CD4-positive, alpha-beta memory T cell (primary cell): ENCODE measurements around the gene BNIP2. TPM values are rescaled to one million over a fixed set of nuclear protein-coding genes. Genes with fewer than 3 reads are reported as not detected.
"Not testable (repeated sequence)": the region's sequence is repeated elsewhere in the genome, so short reads cannot be mapped to it uniquely, and the experiment has no call there.

Experiments
- CTCF ChIA-PET: fragments of 350-600 bp; sonication (Branson Sonifier 250); formaldehyde crosslinking; loops from one replicate; lab custom pipeline; 2021; ENCODE audit warnings: inconsistent platforms; ENCODE audit not compliant: partially characterized antibody; lab: Charles Lee
- POLR2A ChIA-PET: fragments of 350-600 bp; sonication (Branson Sonifier 250); formaldehyde crosslinking; loops from one replicate; lab custom pipeline; 2021; ENCODE audit not compliant: partially characterized antibody; lab: Charles Lee
- DNase-seq, 5 donors: peaks; one replicate each; pipeline versions ENCODE4 v3.0.0 to v3.0.0-alpha.2; 2020 to 2022; ENCODE audit warnings: mixed read lengths in 1 of 5
- H3K27ac ChIP-seq: one replicate; pipeline ENCODE4 v1.7.0; 2013; ENCODE audit warnings: low read depth, low read length
- H3K27me3 ChIP-seq: 2 replicates; pipeline ENCODE4 v1.7.0; 2013; ENCODE audit warnings: mild to moderate bottlenecking, low read length, moderate library complexity; ENCODE audit not compliant: insufficient read depth
- H3K36me3 ChIP-seq: 2 replicates; pipeline ENCODE4 v1.7.0; 2013; ENCODE audit warnings: mild to moderate bottlenecking, low read length, moderate library complexity; ENCODE audit not compliant: insufficient read depth
- H3K4me1 ChIP-seq: 2 replicates; pipeline ENCODE4 v1.7.0; 2013; ENCODE audit warnings: mild to moderate bottlenecking, low read length, moderate library complexity; ENCODE audit not compliant: insufficient read depth
- H3K4me3 ChIP-seq, 2 donors: one replicate each; pipeline ENCODE4 v1.7.0; 2013; ENCODE audit warnings: low read length in 2 of 2, mild to moderate bottlenecking in 1 of 2
- H3K9me3 ChIP-seq, 2 donors: one replicate each; pipeline ENCODE4 v1.7.0; 2013; ENCODE audit warnings: low read length in 2 of 2, control low read depth in 1 of 2; ENCODE audit not compliant: control insufficient read depth in 1 of 2
- H3K27ac Mint-ChIP-seq, 7 donors: one replicate each; pipeline ENCODE4 v1.8.0; 2020 to 2021; ENCODE audit warnings: mixed read lengths in 7 of 7, mild to moderate bottlenecking in 6 of 7, inconsistent platforms in 3 of 7, moderate library complexity in 3 of 7
- H3K27me3 Mint-ChIP-seq, 2 donors: one replicate each; pipeline ENCODE4 v1.8.0; 2020 to 2021; ENCODE audit warnings: mixed read lengths in 2 of 2
- H3K36me3 Mint-ChIP-seq, 2 donors: one replicate each; pipeline ENCODE4 v1.8.0; 2020 to 2021; ENCODE audit warnings: mixed read lengths in 2 of 2, inconsistent platforms in 1 of 2, mild to moderate bottlenecking in 1 of 2
- H3K4me1 Mint-ChIP-seq, 4 donors: one replicate each; pipeline ENCODE4 v1.8.0; 2020 to 2021; ENCODE audit warnings: mixed read lengths in 4 of 4, mild to moderate bottlenecking in 1 of 4
- H3K4me3 Mint-ChIP-seq, 8 donors: one replicate each; pipeline ENCODE4 v1.8.0; 2020 to 2021; ENCODE audit warnings: mixed read lengths in 8 of 8, mild to moderate bottlenecking in 7 of 8, moderate library complexity in 6 of 8, inconsistent platforms in 3 of 8
- H3K9me3 Mint-ChIP-seq, 8 donors: one replicate each; pipeline ENCODE4 v1.8.0; 2020 to 2021; ENCODE audit warnings: mixed read lengths in 8 of 8, mild to moderate bottlenecking in 5 of 8, inconsistent platforms in 3 of 8, moderate library complexity in 1 of 8
- intact Hi-C: fragments of 100-400 bp; cut with micrococcal nuclease; formaldehyde crosslinking; loops from one replicate; pipeline ENCODE4 v1.15.1; 2023
- polyA plus RNA-seq, 2 donors: library from polyadenylated mRNA; unstranded; fragments of 300-500 nt; fragmentation: Illumina TruSeq; gene quantifications; one replicate each; pipeline ENCODE4 v1.2.3, GENCODE V29; 2021
- total RNA-seq, 2 experiments: library from RNA; stranded (reverse); gene quantifications; one replicate each; pipeline ENCODE4 v1.2.3, GENCODE V29; 2021

Gene BNIP2
- total and polyA plus RNA-seq, 4 experiments from 2014 or later: 86.9 to 138 (median 96.6) TPM

DNA sequence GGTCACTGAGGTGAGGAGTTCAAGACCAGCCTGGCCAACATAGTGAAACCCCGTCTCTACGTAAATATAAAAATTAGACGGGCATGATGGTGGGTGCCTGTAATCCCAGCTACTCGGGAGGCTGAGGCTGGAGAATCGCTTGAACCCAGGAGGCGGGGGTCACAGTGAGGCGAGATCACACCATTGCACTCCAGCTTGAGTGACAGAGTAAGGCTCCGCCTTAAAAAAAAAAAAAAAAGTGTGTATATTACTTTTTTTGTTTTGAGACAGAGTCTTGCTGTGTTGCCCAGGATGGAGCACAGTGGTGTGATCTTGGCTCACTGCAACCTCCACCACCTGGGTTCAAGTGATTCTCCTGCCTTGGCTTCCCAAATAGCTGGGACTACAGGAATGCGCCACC, 43.3 kb downstream of the BNIP2 start:
- DNase-seq, H3K9me3 ChIP-seq, POLR2A ChIA-PET, H3K4me1 ChIP-seq, H3K9me3 Mint-ChIP-seq, H3K4me3 Mint-ChIP-seq, H3K27me3 Mint-ChIP-seq, H3K27me3 ChIP-seq, intact Hi-C loops, H3K27ac Mint-ChIP-seq, H3K4me3 ChIP-seq, H3K27ac ChIP-seq: not testable (repeated sequence)
- peaks cover 6 to 15% (median 11%) of the 10 kb centered on the region in 4 donors for H3K4me1 Mint-ChIP-seq
- peaks cover 26 to 47% of the 10 kb centered on the region in 2 donors for H3K36me3 Mint-ChIP-seq
- peaks cover 29% of the 10 kb centered on the region for H3K36me3 ChIP-seq
- CTCF ChIA-PET: interaction anchor here (3.0 kb wide), 1 partner anchor 11 kb away, joined by 6 read pairs; the partner anchor contains the start of gene GTF2A2

DNA sequence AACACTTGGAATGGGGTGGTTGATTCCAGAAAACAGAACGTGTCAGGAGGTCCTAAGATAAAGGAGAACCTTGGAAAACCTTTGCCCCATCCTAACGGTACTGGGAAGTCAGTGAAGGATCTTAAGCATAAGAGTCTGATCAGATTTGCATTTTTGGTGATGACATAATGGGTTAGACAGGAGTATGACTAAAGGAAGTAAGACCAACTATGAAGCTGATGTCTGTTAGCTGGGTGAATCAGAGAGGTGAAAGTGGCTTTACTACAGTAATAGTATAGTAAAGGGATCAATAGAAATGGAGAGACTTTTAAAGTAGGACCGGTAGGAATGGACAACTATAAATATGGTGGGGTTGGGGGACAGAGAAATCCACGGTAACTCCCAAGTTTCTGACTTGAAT, 44.4 kb downstream of the BNIP2 start:
- Histone ChIP-seq H3K36me3 (peaks cover 32% of the 10 kb centered on the region), H3K4me1 (no peaks in the 10 kb centered on the region), H3K9me3 (no peaks in the 10 kb centered on the region), H3K4me3 (no peak overlapping the region), H3K27ac (no peak overlapping the region), H3K27me3 (no peaks in the 10 kb centered on the region)
- Mint-ChIP-seq H3K9me3 (no peaks in the 10 kb centered on the region), H3K36me3 (peaks cover 22 to 46% of the 10 kb centered on the region in 2 donors), H3K4me1 (peaks cover 2 to 13% (median 9%) of the 10 kb centered on the region in 4 donors), H3K4me3 (no peak overlapping the region), H3K27ac (peak overlapping the region in 4 of 7 donors; percentile 10 to 48 (median 24)), H3K27me3 (no peaks in the 10 kb centered on the region)
- CTCF ChIA-PET: no interaction called here
- POLR2A ChIA-PET: no interaction called here
- intact Hi-C loops: no loop called here
- no peak for DNase-seq

DNA sequence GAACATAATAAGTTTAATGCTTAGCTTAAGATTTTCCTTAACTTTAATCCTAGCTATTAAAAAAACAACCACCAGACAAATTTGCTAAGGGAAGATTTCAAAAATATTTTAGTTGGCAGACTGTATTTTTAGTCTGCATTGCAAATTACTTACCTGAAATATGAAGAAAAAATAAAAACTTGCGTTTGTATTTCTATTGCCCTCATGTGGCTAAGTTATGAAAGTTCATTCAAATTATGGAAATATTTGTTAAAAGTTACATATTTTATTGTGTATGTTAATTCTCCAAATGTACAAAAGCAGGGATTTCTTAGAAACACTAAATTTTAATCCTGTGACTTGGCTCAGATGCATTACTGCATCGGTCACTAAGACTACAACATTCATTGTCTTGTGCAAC, 46.8 kb downstream of the BNIP2 start:
- Histone ChIP-seq H3K4me3 (no peak overlapping the region), H3K4me1 (no peaks in the 10 kb centered on the region), H3K9me3 (no peaks in the 10 kb centered on the region), H3K36me3 (peaks cover 29% of the 10 kb centered on the region), H3K27ac (no peak overlapping the region), H3K27me3 (no peaks in the 10 kb centered on the region)
- Mint-ChIP-seq H3K9me3 (no peaks in the 10 kb centered on the region), H3K36me3 (peaks cover 38 to 64% of the 10 kb centered on the region in 2 donors), H3K27ac (no peak overlapping the region), H3K4me1 (peaks cover 3 to 12% (median 7%) of the 10 kb centered on the region in 4 donors), H3K27me3 (no peaks in the 10 kb centered on the region), H3K4me3 (no peak overlapping the region)
- no peak for DNase-seq
- CTCF ChIA-PET: no interaction called here
- POLR2A ChIA-PET: no interaction called here
- intact Hi-C loops: no loop called here

DNA sequence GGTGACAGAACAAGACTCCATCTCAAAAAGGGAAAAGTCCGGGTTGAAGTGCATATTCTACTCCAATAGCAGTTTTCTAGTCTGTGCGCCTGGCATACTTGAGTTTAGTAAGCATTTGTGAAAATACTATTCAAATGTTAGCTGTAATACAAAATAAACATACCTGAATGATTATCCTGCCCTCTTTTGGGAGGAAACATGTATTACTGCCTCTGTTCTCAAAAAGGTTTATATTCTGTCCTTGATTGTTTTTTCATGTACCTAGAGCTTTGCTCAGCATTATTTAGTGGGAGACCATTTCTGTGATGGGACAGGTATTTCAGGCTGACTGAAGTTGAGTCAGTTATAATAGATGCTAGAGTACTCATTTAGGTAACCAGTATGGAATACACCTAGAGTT, 51.6 kb downstream of the BNIP2 start:
- H3K4me1 Mint-ChIP-seq, H3K4me3 ChIP-seq, H3K9me3 Mint-ChIP-seq, H3K4me1 ChIP-seq, H3K27me3 Mint-ChIP-seq, H3K27me3 ChIP-seq, H3K4me3 Mint-ChIP-seq, H3K27ac ChIP-seq, intact Hi-C loops, H3K9me3 ChIP-seq, DNase-seq, CTCF ChIA-PET: not testable (repeated sequence)
- peak overlapping the region in 2 of 7 donors; percentile 17 to 33 for H3K27ac Mint-ChIP-seq
- H3K36me3 ChIP-seq: peaks cover 20% of the 10 kb centered on the region
- POLR2A ChIA-PET: interaction anchor here (0.6 kb wide), 1 partner anchor 396 kb away, joined by 3 read pairs; no protein-coding TSS in a partner anchor
- H3K36me3 Mint-ChIP-seq: peaks cover 42 to 49% of the 10 kb centered on the region in 2 donors

DNA sequence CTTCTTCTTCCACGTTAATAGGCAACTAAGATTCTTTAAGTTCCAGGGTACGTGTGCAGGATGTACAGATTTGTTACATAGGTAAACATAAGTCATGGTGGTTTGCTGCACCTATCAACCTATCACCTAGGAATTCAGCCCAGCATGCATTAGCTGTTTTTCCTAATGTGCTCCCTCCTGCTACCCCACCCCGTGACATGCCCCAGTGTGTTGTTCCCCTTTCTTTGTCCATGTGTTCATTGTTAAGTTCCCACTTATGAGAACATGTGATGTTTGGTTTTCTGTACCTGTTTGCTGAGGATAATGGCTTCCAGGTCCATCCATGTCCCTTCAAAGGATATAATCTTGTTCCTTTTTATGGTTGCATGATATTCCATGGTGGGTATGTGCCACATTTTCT, 52.9 kb downstream of the BNIP2 start:
- Mint-ChIP-seq H3K4me1 (peaks cover 0 to 2% (median under 1%) of the 10 kb centered on the region in 4 donors), H3K27ac (peak overlapping the region in 1 of 7 donors; percentile 57)
- CTCF ChIA-PET: no interaction called here

DNA sequence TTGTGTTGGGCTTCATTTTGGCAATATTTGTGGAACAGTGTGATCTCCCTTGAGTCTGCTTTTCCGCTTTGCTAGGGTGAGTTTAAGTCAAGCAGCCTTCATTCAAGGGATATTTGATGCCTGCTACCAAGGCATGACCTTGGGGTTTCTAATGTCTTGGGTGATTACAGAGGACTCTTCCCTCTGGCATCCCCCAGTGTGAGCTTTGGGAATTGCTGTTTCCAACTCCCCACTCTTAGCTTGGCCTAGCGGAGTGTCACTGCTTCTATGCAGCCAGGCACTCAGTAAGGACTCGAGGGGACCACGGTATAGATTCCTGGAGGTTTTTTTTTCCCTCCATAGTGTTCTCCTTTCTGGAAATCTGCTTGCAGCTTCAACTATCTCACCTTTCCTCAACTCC, 56.4 kb downstream of the BNIP2 start:
- CTCF ChIA-PET: interaction anchor here (0.6 kb wide), 1 partner anchor 100 kb away, joined by 3 read pairs; no protein-coding TSS in a partner anchor
- peaks cover 10 to 21% of the 10 kb centered on the region in 2 donors for H3K36me3 Mint-ChIP-seq

More for the DNA sequence above, 52.9 kb downstream of the BNIP2 start:
- H3K9me3 ChIP-seq: no peaks in the 10 kb centered on the region
- no peaks in the 10 kb centered on the region for H3K27me3 Mint-ChIP-seq
- no peaks in the 10 kb centered on the region for H3K9me3 Mint-ChIP-seq
- H3K36me3 ChIP-seq: peaks cover 13% of the 10 kb centered on the region
- DNase-seq: no peak
- H3K4me3 Mint-ChIP-seq: no peak overlapping the region
- no peak overlapping the region for H3K27ac ChIP-seq
- no peaks in the 10 kb centered on the region for H3K4me1 ChIP-seq
- no peaks in the 10 kb centered on the region for H3K27me3 ChIP-seq
- POLR2A ChIA-PET: interaction anchor here (1.4 kb wide), 1 partner anchor 53 kb away, joined by 3 read pairs; the partner anchor contains the start of gene BNIP2
- intact Hi-C loops: no loop called here
- no peak overlapping the region for H3K4me3 ChIP-seq
- H3K36me3 Mint-ChIP-seq: peaks cover 38 to 40% of the 10 kb centered on the region in 2 donors

DNA sequence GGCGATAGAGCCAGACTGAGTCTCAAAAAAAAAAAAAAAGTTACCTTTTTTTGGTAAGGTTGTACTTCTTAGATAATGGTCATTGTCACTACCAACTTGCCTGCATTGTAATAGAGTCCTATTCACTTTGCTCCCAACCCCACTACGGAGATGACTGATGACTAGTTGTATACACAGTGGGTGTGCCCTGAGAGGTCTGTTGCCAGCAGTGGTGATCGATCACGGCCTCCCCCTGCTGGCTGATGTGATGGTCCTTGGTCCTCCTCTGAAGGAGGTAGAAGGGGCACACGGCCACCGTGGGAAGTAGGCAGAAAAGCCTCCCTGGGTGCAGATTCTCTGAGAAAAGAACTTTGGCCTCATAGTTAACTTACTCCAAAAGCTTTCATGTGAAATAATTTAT, 66.8 kb downstream of the BNIP2 start:
- Histone ChIP-seq H3K4me1 (no peaks in the 10 kb centered on the region), H3K27me3 (no peaks in the 10 kb centered on the region), H3K9me3 (no peaks in the 10 kb centered on the region), H3K4me3 (no peak overlapping the region), H3K36me3 (no peaks in the 10 kb centered on the region), H3K27ac (no peak overlapping the region)
- Mint-ChIP-seq H3K27me3 (peaks cover 10 to 11% of the 10 kb centered on the region in 2 donors), H3K9me3 (no peaks in the 10 kb centered on the region), H3K27ac (no peak overlapping the region), H3K4me3 (no peak overlapping the region), H3K4me1 (no peaks in the 10 kb centered on the region), H3K36me3 (no peaks in the 10 kb centered on the region)
- POLR2A ChIA-PET: no interaction called here
- DNase-seq: no peak
- intact Hi-C loops: no loop called here
- CTCF ChIA-PET: interaction anchor here (0.7 kb wide), 1 partner anchor 9 kb away, joined by 3 read pairs; no protein-coding TSS in a partner anchor

More for the DNA sequence above, 56.4 kb downstream of the BNIP2 start:
- H3K27me3 Mint-ChIP-seq: no peaks in the 10 kb centered on the region
- Histone ChIP-seq H3K9me3 (no peaks in the 10 kb centered on the region), H3K4me1 (no peaks in the 10 kb centered on the region), H3K27me3 (no peaks in the 10 kb centered on the region), H3K36me3 (no peaks in the 10 kb centered on the region), H3K4me3 (no peak overlapping the region), H3K27ac (no peak overlapping the region)
- H3K27ac Mint-ChIP-seq: no peak overlapping the region
- H3K9me3 Mint-ChIP-seq: no peaks in the 10 kb centered on the region
- POLR2A ChIA-PET: no interaction called here
- H3K4me1 Mint-ChIP-seq: no peaks in the 10 kb centered on the region
- DNase-seq: no peak
- intact Hi-C loops: no loop called here
- no peak overlapping the region for H3K4me3 Mint-ChIP-seq
